Aorta (tissue), 5 donors: ENCODE measurements around the gene PDCD4. TPM values are rescaled to one million over a fixed set of nuclear protein-coding genes. Genes with fewer than 3 reads are reported as not detected.

Experiments
- ATAC-seq: fragments of 200-7000 bp; cut with Tn5 transposase; one replicate; pipeline ENCODE4 v1.9.1; 2022; ENCODE audit warnings: moderate library complexity; ENCODE audit not compliant: low FRiP score
- DNase-seq, 2 donors: peaks; one replicate each; pipeline ENCODE4 v3.0.0-alpha.2; 2020
- H3K27ac ChIP-seq, 2 donors: one replicate each; pipeline ENCODE4 v1.5.1; 2013; ENCODE audit warnings: low read length in 2 of 2, mild to moderate bottlenecking in 2 of 2, moderate library complexity in 2 of 2, control low read depth in 1 of 2, inconsistent platforms in 1 of 2, low read depth in 1 of 2
- H3K27me3 ChIP-seq, 2 donors: one replicate each; pipeline ENCODE4 v1.6.1; 2013; ENCODE audit warnings: control low read depth in 1 of 2, low read length in 1 of 2, mild to moderate bottlenecking in 1 of 2, moderate library complexity in 1 of 2; ENCODE audit not compliant: insufficient read depth in 2 of 2, control insufficient read depth in 1 of 2
- H3K36me3 ChIP-seq, 2 donors: one replicate each; pipeline ENCODE4 v1.6.1; 2013; ENCODE audit warnings: control low read depth in 1 of 2, low read length in 1 of 2, mild to moderate bottlenecking in 1 of 2; ENCODE audit not compliant: insufficient read depth in 2 of 2, control insufficient read depth in 1 of 2
- H3K4me1 ChIP-seq, 2 donors: one replicate each; pipeline ENCODE4 v1.6.1; 2013; ENCODE audit warnings: low read length in 2 of 2, control low read depth in 1 of 2, mild to moderate bottlenecking in 1 of 2, moderate library complexity in 1 of 2; ENCODE audit not compliant: insufficient read depth in 2 of 2, control insufficient read depth in 1 of 2
- H3K4me3 ChIP-seq, 2 donors: one replicate each; pipeline ENCODE4 v1.5.1; 2013; ENCODE audit warnings: low read length in 2 of 2, control low read depth in 1 of 2, mild to moderate bottlenecking in 1 of 2
- H3K9me3 ChIP-seq: one replicate; pipeline ENCODE4 v1.6.1; 2013; ENCODE audit warnings: mild to moderate bottlenecking, low read length; ENCODE audit not compliant: control insufficient read depth
- WGBS, 2 donors: extraction: QIAGEN DNeasy Blood & Tissue Kit; methylation state at CpG; one replicate each; pipeline ENCODE4 v1.1.7; 2013; 5-methylcytosine and 5-hydroxymethylcytosine counted together
- intact Hi-C, 2 donors: fragments of 100-400 bp; cut with DNase I; formaldehyde crosslinking; loops; one replicate each; pipeline versions ENCODE4 v1.14.2 to v1.15.0; 2022
- polyA plus RNA-seq, 2 donors: library from polyadenylated mRNA; stranded (reverse); fragments of 200-250 nt; gene quantifications; one replicate each; pipeline ENCODE4 v1.2.3, GENCODE V29; 2013
- total RNA-seq, 2 donors: library from RNA; stranded (reverse); fragmentation: NEBNext Ultra II Directional; extraction: Animal tissue kit (Norgen Biotek cat#: 25700); gene quantifications; one replicate each; pipeline ENCODE4 v1.2.1, GENCODE V29; 2021
- donor health status: healthy with polysubstance abuse.
- donor health status: Bipolar disorder and iron deficiency.
- donor health status: DM: no; HTN: no; CAD: no.
- donor health status: DM: no; HTN: no; CAD: no.
- donor health status: DM: yes; HTN: yes; CAD: no.

Gene PDCD4
- total and polyA plus RNA-seq, 4 donors, result 46.6 to 124 (median 78.6) TPM

DNA sequence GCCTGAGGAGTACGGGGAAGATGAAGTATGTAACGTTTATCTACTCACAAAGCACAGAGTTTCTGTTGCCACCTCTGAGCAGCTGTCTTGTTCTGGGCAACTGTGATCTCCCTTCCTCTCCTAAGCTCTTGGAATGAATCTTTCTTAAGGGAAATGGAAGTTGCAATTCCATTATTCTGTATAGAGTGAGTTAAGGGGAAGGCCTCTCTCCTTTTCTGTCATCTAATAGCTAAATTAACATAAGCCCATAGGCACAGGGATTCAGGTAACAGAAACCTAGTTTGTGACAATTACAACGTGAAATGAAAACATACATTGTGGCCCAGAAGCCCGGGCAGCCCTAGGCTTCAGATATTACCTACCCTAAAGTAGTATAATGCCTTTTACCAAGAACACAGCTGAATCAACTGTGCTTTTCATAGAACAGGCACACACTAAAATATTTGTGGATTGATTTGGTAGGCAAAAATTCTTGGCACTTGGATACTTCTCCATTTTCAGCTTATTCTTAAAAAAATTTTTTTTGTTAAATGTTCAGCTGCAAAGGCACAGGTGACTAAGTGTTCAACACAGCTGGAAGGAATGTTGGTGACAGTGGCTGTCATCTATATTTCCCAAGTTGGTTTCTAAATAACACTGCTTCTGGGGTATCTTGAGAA, 3.8 kb upstream of the PDCD4 start:
- no peak for DNase-seq
- Histone ChIP-seq H3K9me3 (no peaks in the 10 kb centered on the region), H3K27ac (peak overlapping the region; percentile 19 to 49), H3K4me1 (peaks cover 4 to 14% of the 10 kb centered on the region in 2 donors), H3K27me3 (no peaks in the 10 kb centered on the region), H3K4me3 (no peak overlapping the region), H3K36me3 (no peaks in the 10 kb centered on the region)
- no peak for ATAC-seq
- 13% methylated on average over 4 of the region's 4 CpGs for WGBS, 2 donors
- intact Hi-C loops, result loop anchor here in 1 of 2 donors (5.0 kb wide), 1 partner anchor 36 kb away; no protein-coding TSS in a partner anchor

DNA sequence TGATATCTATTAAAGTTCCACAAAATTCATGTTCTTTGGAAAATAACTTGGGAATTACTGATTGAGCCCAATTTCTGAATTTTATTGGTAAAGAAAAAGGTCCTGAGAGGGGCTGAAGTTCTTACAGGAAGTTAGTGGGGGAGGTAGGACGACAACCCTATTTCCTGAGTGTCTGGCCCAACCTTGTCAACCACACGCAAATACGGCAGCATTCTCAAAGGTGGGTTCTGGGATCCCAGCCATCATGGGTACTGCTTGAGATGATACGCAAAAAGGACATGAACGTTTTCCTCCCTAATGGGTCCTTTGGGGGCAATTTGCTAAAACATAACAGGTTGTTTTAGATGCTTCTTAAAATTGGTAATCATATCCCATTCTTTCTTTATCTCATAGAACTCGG, 2.7 kb upstream of the PDCD4 start:
- no peak for DNase-seq
- no peak overlapping the region for H3K4me3 ChIP-seq
- intact Hi-C loops, result loop anchor here in 1 of 2 donors (5.0 kb wide), 1 partner anchor 37 kb away; no protein-coding TSS in a partner anchor
- no peaks in the 10 kb centered on the region for H3K36me3 ChIP-seq
- H3K9me3 ChIP-seq, result no peaks in the 10 kb centered on the region
- WGBS, 2 donors, result 87 to 90% methylated on average over 6 of the region's 6 CpGs
- peaks cover 4 to 14% of the 10 kb centered on the region in 2 donors for H3K4me1 ChIP-seq
- ATAC-seq, result no peak
- H3K27me3 ChIP-seq, result no peaks in the 10 kb centered on the region
- no peak overlapping the region for H3K27ac ChIP-seq

DNA sequence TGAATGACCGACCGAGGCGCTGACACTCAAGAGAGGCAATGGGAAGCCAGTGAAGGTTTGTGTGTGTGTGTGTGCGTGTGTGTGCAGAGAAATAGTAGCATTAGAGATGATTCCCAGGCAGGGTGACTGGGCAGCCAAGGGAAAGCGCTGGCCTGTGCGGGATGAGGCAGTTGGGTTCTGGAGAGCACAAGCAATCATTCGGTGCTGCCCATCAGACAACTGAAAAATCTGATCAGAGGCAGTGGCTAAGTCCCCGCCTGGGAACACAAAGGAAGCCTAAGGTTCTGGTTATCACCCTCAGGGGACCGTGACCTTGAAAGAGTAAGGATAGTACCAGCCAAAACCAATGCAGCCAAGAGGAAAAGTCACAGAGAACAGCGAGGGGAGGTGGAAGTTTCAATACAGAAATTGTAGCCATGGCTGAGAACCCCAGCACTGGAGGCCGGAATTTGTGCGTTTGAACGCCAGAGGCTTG, 868 bp upstream of the PDCD4 start:
- Histone ChIP-seq H3K36me3 (no peaks in the 10 kb centered on the region), H3K4me3 (peak overlapping the region in 1 of 2 donors; percentile 47), H3K27me3 (no peaks in the 10 kb centered on the region), H3K27ac (peak overlapping the region; percentile 84 to 88), H3K9me3 (no peaks in the 10 kb centered on the region), H3K4me1 (peaks cover 0 to 7% of the 10 kb centered on the region in 2 donors)
- no peak for ATAC-seq
- no peak for DNase-seq
- intact Hi-C loops, result loop anchor here (5.0 kb wide), 2 partner anchors 49 to 69 kb away; no protein-coding TSS in a partner anchor
- 36 to 39% methylated on average over 13 of the region's 13 CpGs for WGBS, 2 donors

DNA sequence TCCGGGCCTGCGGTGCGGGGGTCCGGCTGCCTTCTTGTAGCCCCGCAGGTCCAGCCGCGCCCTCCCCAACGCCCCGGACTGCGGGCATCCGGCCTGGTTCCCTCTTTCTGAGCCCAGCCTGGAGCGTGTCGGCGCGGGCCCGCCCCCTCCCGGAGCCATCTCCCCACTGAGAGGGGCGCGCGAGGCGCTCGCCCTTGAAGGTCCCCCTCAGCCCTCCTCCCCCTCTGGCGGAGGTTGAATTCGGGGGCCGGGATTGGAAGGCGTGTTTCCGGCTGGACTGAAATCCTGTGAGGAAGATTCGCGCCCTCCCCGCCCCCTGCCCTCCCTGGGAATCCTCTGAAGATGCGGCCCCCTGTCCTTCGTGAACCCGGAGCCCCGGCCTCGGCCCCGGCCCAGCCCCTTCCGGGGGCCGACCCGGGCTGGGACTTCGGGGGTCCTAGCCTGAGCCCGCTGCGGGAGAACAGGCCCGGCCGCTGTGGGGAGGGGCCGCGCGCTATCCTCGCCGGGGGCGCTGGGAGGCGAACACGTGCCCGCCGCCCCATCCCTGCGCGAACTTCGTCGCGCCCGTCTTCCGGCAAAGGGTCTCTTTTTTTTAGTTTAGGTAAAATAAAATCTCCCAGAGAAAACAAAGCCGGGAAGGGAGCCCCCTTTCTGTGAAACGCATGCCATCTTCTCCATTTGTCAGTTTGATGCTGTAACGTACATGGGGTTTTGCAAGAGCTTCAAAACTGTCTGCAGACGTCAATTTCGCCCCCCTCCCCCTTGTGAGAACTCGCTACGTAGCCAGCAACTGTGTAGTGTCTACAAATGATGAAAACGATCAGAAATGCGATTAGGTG, 636 bp downstream of the PDCD4 start:
- intact Hi-C loops, result loop anchor here (2.0 to 5.0 kb wide), 3 partner anchors 46 to 70 kb away; partner anchors contain the start of genes BBIP1 (in 1 of the 2) and SHOC2 (in 1 of the 2)
- peak; percentile 83 to 90 for DNase-seq
- Histone ChIP-seq H3K27ac (peak overlapping the region; percentile 79 to 89), H3K27me3 (no peaks in the 10 kb centered on the region), H3K4me1 (peaks cover 0 to 7% of the 10 kb centered on the region in 2 donors), H3K9me3 (no peaks in the 10 kb centered on the region), H3K36me3 (peaks cover 0 to 1% of the 10 kb centered on the region in 2 donors), H3K4me3 (peak overlapping the region; percentile 97 to 98)
- WGBS, 2 donors, result 0% methylated on average over 66 to 70 of the region's 70 CpGs
- peak; percentile 85 for ATAC-seq

GRCh38 chr10:110872984-110873923, 1.5 kb downstream of the PDCD4 start:
- no peaks in the 10 kb centered on the region for H3K27me3 ChIP-seq
- WGBS, 2 donors, result 1% methylated on average over 16 of the region's 16 CpGs

GRCh38 chr10:110873951-110874350, 2.2 kb downstream of the PDCD4 start:
- H3K4me1 ChIP-seq, result no peaks in the 10 kb centered on the region
- no peak overlapping the region for H3K27ac ChIP-seq
- H3K4me3 ChIP-seq, result peak overlapping the region in 1 of 2 donors; percentile 15
- intact Hi-C loops, result loop anchor here (2.0 to 5.0 kb wide), 3 partner anchors 45 to 72 kb away; partner anchors contain the start of genes BBIP1 (in 1 of the 2) and SHOC2 (in 1 of the 2)
- DNase-seq, result no peak
- no peaks in the 10 kb centered on the region for H3K27me3 ChIP-seq
- H3K36me3 ChIP-seq, result peaks cover 0 to 1% of the 10 kb centered on the region in 2 donors
- H3K9me3 ChIP-seq, result no peaks in the 10 kb centered on the region
- ATAC-seq, result no peak
- 30 to 37% methylated on average over 2 of the region's 2 CpGs for WGBS, 2 donors

More at GRCh38 chr10:110872984-110873923, 1.5 kb downstream of the PDCD4 start:
- Histone ChIP-seq H3K9me3 (no peaks in the 10 kb centered on the region), H3K36me3 (peaks cover 0 to 1% of the 10 kb centered on the region in 2 donors), H3K4me1 (no peaks in the 10 kb centered on the region), H3K4me3 (peak overlapping the region; percentile 97 to 98), H3K27ac (no peak overlapping the region)
- DNase-seq (no peak), ATAC-seq (no peak)
- intact Hi-C loops, result loop anchor here (2.0 to 5.0 kb wide), 3 partner anchors 46 to 71 kb away; partner anchors contain the start of genes BBIP1 (in 1 of the 2) and SHOC2 (in 1 of the 2)

- intact Hi-C loops, result no loop called here
- Histone ChIP-seq H3K9me3 (no peaks in the 10 kb centered on the region), H3K27me3 (no peaks in the 10 kb centered on the region), H3K4me3 (no peak overlapping the region), H3K27ac (no peak overlapping the region), H3K36me3 (peaks cover 0 to 1% of the 10 kb centered on the region in 2 donors), H3K4me1 (no peaks in the 10 kb centered on the region)
- WGBS, 2 donors, result 75 to 76% methylated on average over 2 of the region's 2 CpGs
- no peak for ATAC-seq
- no peak for DNase-seq
These were observed 4.3 kb downstream of the PDCD4 start for GRCh38 chr10:110876000-110876399.

GRCh38 chr10:110876788-110877187, 5.1 kb downstream of the PDCD4 start:
- 94 to 98% methylated on average over 1 of the region's 1 CpG for WGBS, 2 donors
- peaks cover 0 to 3% of the 10 kb centered on the region in 2 donors for H3K36me3 ChIP-seq

More at GRCh38 chr10:110876788-110877187, 5.1 kb downstream of the PDCD4 start:
- H3K27ac ChIP-seq, result no peak overlapping the region
- intact Hi-C loops, result no loop called here
- H3K9me3 ChIP-seq, result no peaks in the 10 kb centered on the region
- no peaks in the 10 kb centered on the region for H3K4me1 ChIP-seq
- no peaks in the 10 kb centered on the region for H3K27me3 ChIP-seq
- DNase-seq (no peak), ATAC-seq (no peak)
- no peak overlapping the region for H3K4me3 ChIP-seq
